Measurements from ENCODE around the gene FBLN2.

The FBLN2 gene

DNA sequence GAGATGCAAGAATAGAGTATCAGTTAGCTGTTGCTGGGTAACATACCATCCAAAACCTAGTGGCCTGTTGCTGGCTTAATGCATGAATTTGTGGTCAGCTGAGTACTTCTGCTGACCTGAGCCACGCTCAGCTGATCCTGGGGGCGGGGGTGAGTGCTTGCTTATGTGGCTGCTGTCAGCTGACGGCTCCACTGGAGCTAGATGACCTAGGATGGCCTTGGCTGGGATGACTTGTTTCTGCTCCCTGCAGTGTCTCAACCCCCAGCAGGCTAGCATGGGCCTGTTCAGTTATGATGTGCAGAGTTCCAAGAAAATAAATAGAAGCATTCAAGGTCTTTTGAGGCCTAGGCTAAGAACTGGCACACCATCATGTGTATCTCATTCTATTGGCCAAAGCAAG, 63.9 kb downstream of the FBLN2 start:
- DNase-seq (ENCODE audit: low read depth), result no peak
- TF ChIP-seq, protein P1, sequence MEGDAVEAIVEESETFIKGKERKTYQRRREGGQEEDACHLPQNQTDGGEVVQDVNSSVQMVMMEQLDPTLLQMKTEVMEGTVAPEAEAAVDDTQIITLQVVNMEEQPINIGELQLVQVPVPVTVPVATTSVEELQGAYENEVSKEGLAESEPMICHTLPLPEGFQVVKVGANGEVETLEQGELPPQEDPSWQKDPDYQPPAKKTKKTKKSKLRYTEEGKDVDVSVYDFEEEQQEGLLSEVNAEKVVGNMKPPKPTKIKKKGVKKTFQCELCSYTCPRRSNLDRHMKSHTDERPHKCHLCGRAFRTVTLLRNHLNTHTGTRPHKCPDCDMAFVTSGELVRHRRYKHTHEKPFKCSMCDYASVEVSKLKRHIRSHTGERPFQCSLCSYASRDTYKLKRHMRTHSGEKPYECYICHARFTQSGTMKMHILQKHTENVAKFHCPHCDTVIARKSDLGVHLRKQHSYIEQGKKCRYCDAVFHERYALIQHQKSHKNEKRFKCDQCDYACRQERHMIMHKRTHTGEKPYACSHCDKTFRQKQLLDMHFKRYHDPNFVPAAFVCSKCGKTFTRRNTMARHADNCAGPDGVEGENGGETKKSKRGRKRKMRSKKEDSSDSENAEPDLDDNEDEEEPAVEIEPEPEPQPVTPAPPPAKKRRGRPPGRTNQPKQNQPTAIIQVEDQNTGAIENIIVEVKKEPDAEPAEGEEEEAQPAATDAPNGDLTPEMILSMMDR (IDR thresholded peaks at IDR 0.05; ENCODE audit: insufficient read depth, low read depth, low read length, missing control alignments), result no peak
- H3K4me3 ChIP-seq (ENCODE audit: low read depth, low read length), result no peak overlapping the region

DNA sequence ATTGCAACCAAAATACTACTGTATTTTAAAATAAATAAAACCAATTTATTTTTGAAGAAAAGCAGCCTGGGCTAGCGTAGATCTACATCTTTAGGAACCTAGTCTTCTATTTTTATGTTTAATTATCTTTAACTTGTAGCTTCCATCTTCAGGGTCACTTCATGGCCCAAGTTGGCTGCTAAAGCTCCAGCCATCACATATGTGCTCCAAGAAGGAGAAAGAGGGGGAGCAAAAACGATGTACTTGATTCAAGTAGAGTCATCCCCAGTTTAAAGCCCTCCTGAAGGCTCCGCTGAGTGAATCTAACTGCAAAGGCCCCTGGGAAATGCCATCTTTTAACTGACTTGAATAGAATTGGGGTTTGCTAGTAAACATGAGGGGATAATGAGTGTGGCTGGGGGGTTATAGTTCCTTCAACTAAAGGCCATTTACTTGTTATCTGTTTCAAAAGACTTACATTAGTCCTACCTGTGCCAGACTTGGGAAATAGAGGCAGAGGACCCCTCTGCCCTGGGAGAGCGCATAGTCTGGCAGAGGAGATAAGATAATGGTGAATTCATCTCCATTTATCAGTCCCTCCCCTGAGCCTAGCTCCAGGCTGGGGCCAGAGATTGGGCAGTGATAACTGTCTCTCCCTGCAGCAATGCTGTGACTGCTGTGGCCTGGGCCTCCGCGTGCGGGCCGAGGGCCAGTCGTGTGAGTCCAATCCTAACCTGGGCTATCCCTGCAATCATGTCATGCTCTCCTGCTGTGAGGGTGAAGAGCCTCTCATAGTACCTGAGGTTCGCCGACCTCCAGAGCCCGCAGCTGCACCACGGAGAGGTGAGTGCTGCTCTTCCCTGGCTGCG, 64.6 kb downstream of the FBLN2 start:
- TF ChIP-seq, protein P1 (IDR thresholded peaks at IDR 0.05; ENCODE audit: insufficient read depth, low read depth, low read length, missing control alignments), result no peak
- H3K4me3 ChIP-seq (ENCODE audit: low read depth, low read length), result no peak overlapping the region
- no peak for DNase-seq (ENCODE audit: low read depth)

DNA sequence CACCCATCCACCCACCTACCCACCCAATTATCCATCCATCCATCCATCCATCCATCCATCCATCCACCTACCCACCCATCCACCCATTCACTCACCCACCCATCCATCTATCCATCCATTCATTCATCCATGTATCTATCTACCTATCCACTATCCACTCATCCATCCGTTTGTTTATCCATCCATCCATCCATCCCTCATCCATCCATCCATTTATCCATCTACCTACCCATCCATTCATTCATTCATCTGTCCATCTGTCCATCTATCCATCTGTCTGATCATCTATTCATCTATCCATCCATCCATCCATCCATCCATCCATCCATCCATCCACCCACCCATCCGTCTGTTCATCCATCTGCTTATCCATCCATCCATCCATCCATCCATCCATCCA, 65.7 kb downstream of the FBLN2 start:
- DNase-seq (ENCODE audit: low read depth), result no peak
- no peak overlapping the region for H3K4me3 ChIP-seq (ENCODE audit: low read depth, low read length)
- TF ChIP-seq, protein P1 (IDR thresholded peaks at IDR 0.05; ENCODE audit: insufficient read depth, low read depth, low read length, missing control alignments), result no peak

DNA sequence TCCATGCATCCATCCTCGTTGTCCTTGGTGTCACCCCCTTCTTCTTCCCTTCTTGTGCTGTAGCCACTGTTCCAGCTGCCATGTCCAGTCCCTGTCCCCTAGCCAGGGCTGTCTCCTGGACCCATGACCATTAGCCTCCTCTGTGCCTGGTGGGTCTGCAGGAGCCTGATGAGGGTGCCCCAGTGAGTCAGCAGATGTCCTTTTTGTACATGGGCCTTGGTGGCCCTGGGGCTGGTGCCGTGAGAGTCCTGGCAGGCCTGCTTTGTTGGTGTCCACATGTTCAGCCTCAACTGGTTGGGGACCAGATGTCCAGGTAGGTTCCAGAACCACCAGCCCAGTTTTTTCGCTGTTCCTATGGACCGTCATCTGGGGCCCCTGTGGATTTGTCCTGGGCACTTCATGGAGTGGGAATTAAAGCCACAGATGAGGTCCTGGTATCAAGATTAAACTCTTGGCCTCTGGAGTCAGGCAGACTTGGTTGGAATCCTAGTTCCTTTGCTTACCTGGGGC, 66.1 kb downstream of the FBLN2 start:
- DNase-seq (ENCODE audit: low read depth), result no peak
- TF ChIP-seq, protein P1 (IDR thresholded peaks at IDR 0.05; ENCODE audit: insufficient read depth, low read depth, low read length, missing control alignments), result no peak
- H3K4me3 ChIP-seq (ENCODE audit: low read depth, low read length), result no peak overlapping the region

DNA sequence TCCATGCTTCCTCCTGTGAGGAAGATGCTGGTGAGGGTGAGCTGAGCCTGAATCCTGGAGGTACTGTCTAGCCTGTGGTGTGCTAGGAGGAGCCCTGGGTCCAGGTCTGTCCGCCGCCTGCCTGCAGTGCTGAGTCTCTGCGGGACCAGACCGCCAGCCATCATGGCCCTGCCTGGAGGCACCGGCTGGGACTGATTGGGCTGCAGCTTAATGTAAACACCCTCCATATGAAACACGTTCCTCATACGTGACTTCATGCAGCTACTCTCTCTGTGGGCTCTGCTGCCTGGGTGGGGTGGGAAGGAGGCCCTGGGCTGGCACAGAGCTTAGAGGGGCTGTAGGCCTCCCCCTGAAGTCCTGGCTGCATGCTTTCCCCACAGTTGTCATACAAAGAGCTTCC, 67.4 kb downstream of the FBLN2 start:
- TF ChIP-seq, protein P1 (IDR thresholded peaks at IDR 0.05; ENCODE audit: insufficient read depth, low read depth, low read length, missing control alignments), result no peak
- no peak overlapping the region for H3K4me3 ChIP-seq (ENCODE audit: low read depth, low read length)

DNA sequence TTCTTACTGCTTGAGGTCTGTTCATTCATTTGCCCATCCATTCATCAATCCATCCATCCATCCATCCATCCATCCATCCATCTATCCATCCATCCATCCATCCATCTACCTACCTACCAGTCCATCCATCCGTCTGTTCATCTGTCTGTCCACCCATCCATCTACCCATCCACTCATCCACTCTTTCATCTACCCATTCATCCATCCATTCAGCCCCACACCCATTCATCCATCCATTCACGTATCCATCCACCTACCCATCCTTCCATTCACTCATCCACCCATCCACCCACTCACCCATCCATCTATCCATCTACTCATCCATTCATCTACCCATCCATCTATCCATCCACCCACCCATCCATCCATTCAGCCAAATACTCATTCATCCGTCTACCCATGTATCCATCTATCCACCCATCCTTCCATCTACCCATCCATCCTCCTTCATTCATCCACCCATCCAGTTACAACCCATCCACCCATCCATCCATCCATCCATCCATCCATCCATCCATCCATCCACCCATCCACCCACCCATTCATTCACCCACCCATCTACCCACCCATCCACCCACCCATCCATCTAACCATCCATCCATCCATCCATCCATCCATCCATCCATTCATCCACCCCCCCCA, 68.3 kb downstream of the FBLN2 start:
- no peak overlapping the region for H3K4me3 ChIP-seq (ENCODE audit: low read depth, low read length)
- TF ChIP-seq, protein P1 (IDR thresholded peaks at IDR 0.05; ENCODE audit: insufficient read depth, low read depth, low read length, missing control alignments), result no peak
- DNase-seq (ENCODE audit: low read depth), result no peak

More for the DNA sequence above, 67.4 kb downstream of the FBLN2 start:
- DNase-seq (ENCODE audit: low read depth), result no peak
